Type B pancreatic cell (in vitro differentiated cells): ENCODE results near the gene POP7. TPM values are rescaled to one million over a fixed set of nuclear protein-coding genes. Genes with fewer than 3 reads are reported as not detected.

Source experiments
- DNase-seq: peaks from one replicate; pipeline ENCODE4 v3.0.0; 2021; ENCODE audit warnings: mixed read lengths; ENCODE audit not compliant: unreplicated experiment; ENCODE audit errors: extremely low spot score
- H3K27ac Mint-ChIP-seq: 2 replicates; pipeline ENCODE4 v1.8.0; 2021; ENCODE audit warnings: mild to moderate bottlenecking, mixed read lengths
- H3K27me3 Mint-ChIP-seq: 2 replicates; pipeline ENCODE4 v1.8.0; 2021; ENCODE audit warnings: mixed read lengths
- H3K36me3 Mint-ChIP-seq: 2 replicates; pipeline ENCODE4 v1.8.0; 2021; ENCODE audit warnings: mixed read lengths
- H3K4me1 Mint-ChIP-seq: one replicate; pipeline ENCODE4 v1.8.0; 2021; ENCODE audit warnings: mixed read lengths; ENCODE audit not compliant: unreplicated experiment
- H3K4me3 Mint-ChIP-seq: 2 replicates; pipeline ENCODE4 v1.8.0; 2021; ENCODE audit warnings: mild to moderate bottlenecking, mixed read lengths
- H3K9me3 Mint-ChIP-seq: 2 replicates; pipeline ENCODE4 v1.8.0; 2021; ENCODE audit warnings: mixed read lengths
- total RNA-seq: library from RNA; stranded (reverse); gene quantifications from 2 replicates; pipeline ENCODE4 v1.2.1, GENCODE V29; 2021; ENCODE audit warnings: low replicate concordance
- TF ChIP-seq, protein P1 (sequence below): fragments of 200-600 bp; sonication (generic); conservative IDR thresholded peaks from 2 replicates; pipeline ENCODE4 v1.5.0; 2021; ENCODE audit warnings: antibody characterized with exemption, mild to moderate bottlenecking

Gene POP7
- total RNA-seq, 1 donor from 2014 or later, result 41.0 TPM

DNA sequence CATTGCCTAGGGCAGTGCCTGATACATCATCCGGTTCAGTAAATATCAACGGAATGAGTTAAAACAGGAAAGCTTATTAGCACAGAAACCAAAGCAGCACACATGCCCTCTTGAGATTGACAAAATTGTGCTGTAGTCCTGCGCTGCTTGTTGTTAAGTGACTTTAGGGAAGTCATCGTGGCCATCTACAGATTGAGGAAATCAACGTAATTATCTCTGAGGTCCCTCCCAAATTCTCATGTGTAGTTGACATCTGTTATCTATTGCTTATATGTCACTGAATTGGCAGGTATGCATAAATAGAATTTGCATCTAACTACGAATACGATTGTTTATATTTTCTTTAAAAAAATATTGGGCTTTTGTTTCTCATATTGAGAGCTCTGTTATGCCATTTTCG, 35.8 kb upstream of the POP7 start:
- H3K27ac Mint-ChIP-seq, result no peak overlapping the region
- no peaks in the 10 kb centered on the region for H3K9me3 Mint-ChIP-seq
- peaks cover 25% of the 10 kb centered on the region for H3K27me3 Mint-ChIP-seq
- H3K4me3 Mint-ChIP-seq, result no peak overlapping the region
- no peaks in the 10 kb centered on the region for H3K4me1 Mint-ChIP-seq
- TF ChIP-seq, protein P1, sequence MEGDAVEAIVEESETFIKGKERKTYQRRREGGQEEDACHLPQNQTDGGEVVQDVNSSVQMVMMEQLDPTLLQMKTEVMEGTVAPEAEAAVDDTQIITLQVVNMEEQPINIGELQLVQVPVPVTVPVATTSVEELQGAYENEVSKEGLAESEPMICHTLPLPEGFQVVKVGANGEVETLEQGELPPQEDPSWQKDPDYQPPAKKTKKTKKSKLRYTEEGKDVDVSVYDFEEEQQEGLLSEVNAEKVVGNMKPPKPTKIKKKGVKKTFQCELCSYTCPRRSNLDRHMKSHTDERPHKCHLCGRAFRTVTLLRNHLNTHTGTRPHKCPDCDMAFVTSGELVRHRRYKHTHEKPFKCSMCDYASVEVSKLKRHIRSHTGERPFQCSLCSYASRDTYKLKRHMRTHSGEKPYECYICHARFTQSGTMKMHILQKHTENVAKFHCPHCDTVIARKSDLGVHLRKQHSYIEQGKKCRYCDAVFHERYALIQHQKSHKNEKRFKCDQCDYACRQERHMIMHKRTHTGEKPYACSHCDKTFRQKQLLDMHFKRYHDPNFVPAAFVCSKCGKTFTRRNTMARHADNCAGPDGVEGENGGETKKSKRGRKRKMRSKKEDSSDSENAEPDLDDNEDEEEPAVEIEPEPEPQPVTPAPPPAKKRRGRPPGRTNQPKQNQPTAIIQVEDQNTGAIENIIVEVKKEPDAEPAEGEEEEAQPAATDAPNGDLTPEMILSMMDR, result no peak
- no peak for DNase-seq
- no peaks in the 10 kb centered on the region for H3K36me3 Mint-ChIP-seq

DNA sequence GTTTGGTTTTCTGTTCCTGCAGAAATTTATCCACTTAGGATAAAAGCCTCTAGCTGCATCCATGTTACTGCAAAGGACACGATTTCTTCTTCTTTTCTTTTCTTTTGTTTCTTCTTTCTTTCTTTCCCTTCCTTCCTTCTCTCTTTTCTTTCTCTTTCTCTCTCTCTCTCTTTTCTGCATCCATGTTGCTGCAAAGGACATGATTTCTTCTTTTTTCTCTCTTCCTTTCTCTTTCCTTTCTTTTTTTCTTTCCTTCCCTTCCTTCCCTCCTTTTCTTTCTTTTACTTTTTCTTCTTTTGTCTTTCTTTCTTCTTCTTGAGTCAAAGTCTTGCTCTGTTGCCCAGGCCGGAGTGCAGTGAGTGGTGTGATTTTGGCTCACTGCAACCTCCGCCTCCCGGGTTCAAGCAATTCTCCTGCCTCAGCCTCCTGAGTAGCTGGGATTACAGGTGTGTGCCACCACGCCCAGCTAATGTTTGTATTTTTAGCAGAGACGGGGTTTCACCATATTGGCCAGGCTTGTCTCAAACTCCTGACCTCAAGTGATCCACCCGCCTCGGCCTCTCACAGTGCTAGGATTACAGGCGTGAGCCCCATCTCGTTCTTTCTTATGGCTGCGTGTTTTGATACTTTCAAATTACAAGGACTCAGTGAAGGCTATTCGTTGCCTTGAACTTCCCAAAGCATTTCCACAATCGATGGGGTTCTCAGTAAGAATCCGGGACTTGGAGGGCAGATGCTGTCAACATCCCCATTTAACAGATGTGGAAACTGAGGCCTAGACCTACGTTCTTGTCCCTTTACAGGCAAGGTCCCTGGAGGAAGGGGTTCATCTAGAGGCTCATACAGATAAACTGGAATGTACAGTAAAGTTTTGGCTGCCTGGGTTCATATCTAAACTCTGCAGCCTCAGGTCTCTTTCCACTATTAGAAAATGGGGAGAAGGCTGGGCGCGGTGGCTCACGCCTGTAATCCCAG, 34.3 kb upstream of the POP7 start:
- Mint-ChIP-seq H3K9me3 (no peaks in the 10 kb centered on the region), H3K4me1 (no peaks in the 10 kb centered on the region), H3K27ac (peak overlapping the region; percentile 10), H3K36me3 (no peaks in the 10 kb centered on the region), H3K27me3 (peaks cover 15% of the 10 kb centered on the region), H3K4me3 (no peak overlapping the region)
- DNase-seq, result no peak
- TF ChIP-seq, protein P1, result no peak

DNA sequence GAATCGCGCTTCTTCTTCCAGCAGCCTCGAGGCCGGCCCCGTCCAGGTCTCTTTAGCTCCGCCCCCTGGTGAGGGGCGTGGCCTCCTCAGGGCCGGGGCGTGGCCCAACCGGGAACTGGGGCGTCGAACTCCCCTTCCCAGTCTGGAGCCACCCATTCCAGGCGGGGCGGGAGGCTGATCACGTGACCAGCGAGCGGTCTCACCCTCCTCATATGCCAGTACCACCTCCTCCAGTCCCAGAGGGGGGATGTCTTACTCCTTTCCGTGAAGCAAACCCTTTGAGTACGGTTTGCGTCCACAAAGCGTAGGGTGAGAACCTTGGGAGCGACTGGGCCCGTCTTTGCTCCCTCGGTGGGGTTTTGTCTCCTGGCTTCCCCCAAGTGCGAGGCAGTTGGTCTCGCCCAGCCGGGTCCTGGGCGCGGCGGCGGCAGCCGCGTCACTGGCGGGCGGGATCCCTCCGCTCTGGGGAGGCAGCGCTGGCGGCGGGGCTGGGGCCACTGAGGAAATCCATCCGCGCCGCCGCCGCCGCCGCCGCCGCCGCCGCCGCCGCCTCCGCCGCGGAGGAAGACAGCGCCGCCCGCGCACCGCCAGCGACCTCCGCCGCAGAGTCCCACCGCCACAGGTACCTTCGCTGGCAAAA, 32.5 kb upstream of the POP7 start, which contains the start of gene GNB2:
Gene GNB2 (plus strand): TSS at position 439 of the 640 bp plus-strand sequence. CDS start 2,526 bp downstream, outside the sequence.
- TF ChIP-seq, protein P1, result no peak
- peak within 1 kb of the TSS; percentile 95 for H3K4me3 Mint-ChIP-seq

DNA sequence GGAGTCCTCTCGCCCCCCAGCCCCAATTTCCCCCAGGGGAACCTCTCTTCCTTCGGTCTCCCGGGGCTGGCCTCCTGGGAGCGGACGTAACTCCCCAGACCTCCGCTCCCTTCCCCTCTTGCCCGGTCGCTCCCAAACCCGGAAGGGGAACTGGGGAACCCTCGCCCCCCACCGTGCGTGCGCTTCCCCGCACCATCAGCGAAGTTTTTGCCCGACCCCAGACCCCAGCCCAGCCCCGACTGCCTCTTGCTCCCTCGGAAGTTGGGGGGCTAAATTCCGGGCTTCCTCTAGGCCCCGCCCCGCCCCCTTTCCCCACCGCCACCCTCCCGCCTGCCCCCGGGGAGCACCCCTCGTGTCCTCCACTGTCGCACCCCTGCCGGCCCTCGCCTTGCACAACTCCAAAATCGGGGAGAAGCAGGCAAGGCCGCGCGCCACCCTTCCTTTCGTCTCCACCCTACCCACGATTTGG, 31.9 kb upstream of the POP7 start:
- no peaks in the 10 kb centered on the region for H3K9me3 Mint-ChIP-seq
- peaks cover 6% of the 10 kb centered on the region for H3K4me1 Mint-ChIP-seq
- TF ChIP-seq, protein P1, result no peak
- peak overlapping the region; percentile 95 for H3K4me3 Mint-ChIP-seq
- H3K27me3 Mint-ChIP-seq, result peaks cover 9% of the 10 kb centered on the region
- H3K36me3 Mint-ChIP-seq, result no peaks in the 10 kb centered on the region
- peak overlapping the region; percentile 75 for H3K27ac Mint-ChIP-seq
- DNase-seq, result no peak

More for the DNA sequence above, 32.5 kb upstream of the POP7 start, which contains the start of gene GNB2:
- DNase-seq, result peak; percentile 100
- H3K36me3 Mint-ChIP-seq, result no peaks in the 10 kb centered on the region
- peaks cover 9% of the 10 kb centered on the region for H3K27me3 Mint-ChIP-seq
- H3K4me1 Mint-ChIP-seq, result peaks cover 6% of the 10 kb centered on the region
- H3K9me3 Mint-ChIP-seq, result no peaks in the 10 kb centered on the region
- peak within 1 kb of the TSS; percentile 94 for H3K27ac Mint-ChIP-seq

DNA sequence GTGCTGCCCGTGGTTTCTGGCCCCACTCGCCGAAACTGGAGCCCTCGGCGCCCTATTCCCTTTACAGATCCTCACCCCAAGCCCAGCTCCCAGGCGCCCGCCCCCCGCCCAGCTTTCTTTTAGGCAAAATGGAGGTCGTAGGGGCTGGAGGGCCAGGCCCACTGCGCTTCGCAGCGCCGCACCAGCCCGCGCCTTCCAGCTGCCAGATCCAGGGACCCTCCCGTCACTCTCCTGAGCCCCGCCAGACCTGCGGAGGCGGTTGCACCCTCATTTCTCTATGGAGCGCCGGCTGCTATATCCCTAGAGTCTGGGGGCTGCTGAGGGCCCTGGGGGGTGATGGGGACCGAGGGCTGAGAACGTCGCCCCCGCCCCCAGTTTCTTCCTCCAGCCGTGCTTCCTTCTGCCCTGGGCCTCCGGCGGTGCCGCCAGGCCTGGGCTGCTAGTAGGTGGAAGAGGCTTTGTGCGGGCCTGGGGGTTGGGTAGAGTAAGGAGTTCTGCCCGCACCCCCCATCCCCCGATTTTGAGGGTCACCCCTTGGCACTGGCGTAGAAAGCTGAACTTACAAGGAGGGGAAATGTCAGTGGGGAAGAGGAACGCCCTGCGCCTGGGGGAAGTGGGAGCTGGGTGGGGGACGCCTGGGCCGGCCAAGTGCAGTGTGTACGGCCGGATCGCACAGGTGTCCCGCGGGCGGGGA, 31.4 kb upstream of the POP7 start:
- H3K9me3 Mint-ChIP-seq, result no peaks in the 10 kb centered on the region
- peaks cover 9% of the 10 kb centered on the region for H3K27me3 Mint-ChIP-seq
- peak overlapping the region; percentile 75 for H3K27ac Mint-ChIP-seq
- DNase-seq, result no peak
- TF ChIP-seq, protein P1, result no peak
- H3K4me3 Mint-ChIP-seq, result peak overlapping the region; percentile 95
- H3K4me1 Mint-ChIP-seq, result peaks cover 6% of the 10 kb centered on the region
- H3K36me3 Mint-ChIP-seq, result peaks cover 3% of the 10 kb centered on the region
